Activated naive CD4-positive, alpha-beta T cell treated with anti-CD3 and anti-CD28 coated beads, Interleukin-2, amount 10 ng/mL, durations not matched to agents 7 days and 5 days (primary cell): Measurements from ENCODE around the gene PLEKHM2.

Experiments
- CTCF ChIA-PET: fragments of 350-600 bp; sonication (Branson Sonifier 250); formaldehyde crosslinking; loops from one replicate; lab custom pipeline; 2021; ENCODE audit warnings: antibody characterized with exemption; lab: Charles Lee
- DNase-seq: peaks from one replicate; pipeline ENCODE4 v3.0.0-alpha.2; 2020
- H3K27ac Mint-ChIP-seq: one replicate; pipeline ENCODE4 v1.8.0; 2021; ENCODE audit warnings: mild to moderate bottlenecking, moderate library complexity, mixed read lengths
- H3K27me3 Mint-ChIP-seq: one replicate; pipeline ENCODE4 v1.8.0; 2021; ENCODE audit warnings: mild to moderate bottlenecking, mixed read lengths
- H3K36me3 Mint-ChIP-seq: one replicate; pipeline ENCODE4 v1.8.0; 2021; ENCODE audit warnings: mixed read lengths
- H3K4me1 Mint-ChIP-seq: one replicate; pipeline ENCODE4 v1.8.0; 2021; ENCODE audit warnings: mixed read lengths
- H3K4me3 Mint-ChIP-seq: one replicate; pipeline ENCODE4 v1.8.0; 2021; ENCODE audit warnings: mild to moderate bottlenecking, moderate library complexity, mixed read lengths
- H3K9me3 Mint-ChIP-seq: one replicate; pipeline ENCODE4 v1.8.0; 2021; ENCODE audit warnings: mixed read lengths

PLEKHM2 gene

GRCh38 chr1:15730936-15731335, 46.8 kb downstream of the PLEKHM2 start:
- Mint-ChIP-seq H3K9me3 (no peaks in the 10 kb centered on the region), H3K27me3 (no peaks in the 10 kb centered on the region), H3K36me3 (peaks cover 21% of the 10 kb centered on the region), H3K27ac (no peak overlapping the region), H3K4me3 (no peak overlapping the region), H3K4me1 (no peaks in the 10 kb centered on the region)
- CTCF ChIA-PET: interaction anchor here (0.9 kb wide), 1 partner anchor 10 kb away, joined by 3 read pairs; no protein-coding TSS in a partner anchor
- DNase-seq: no peak

GRCh38 chr1:15731735-15732685, 47.9 kb downstream of the PLEKHM2 start:
- CTCF ChIA-PET: interaction anchor here (0.6 to 1.3 kb wide), 3 partner anchors 9 to 136 kb away, joined by 3 read pairs; no protein-coding TSS in a partner anchor
- Mint-ChIP-seq H3K9me3 (no peaks in the 10 kb centered on the region), H3K36me3 (peaks cover 16% of the 10 kb centered on the region), H3K4me1 (no peaks in the 10 kb centered on the region), H3K27me3 (no peaks in the 10 kb centered on the region), H3K27ac (no peak overlapping the region), H3K4me3 (no peak overlapping the region)
- no peak for DNase-seq

- CTCF ChIA-PET: interaction anchor here (1.3 kb wide), 1 partner anchor 136 kb away, joined by 3 read pairs; no protein-coding TSS in a partner anchor
These were observed 48.6 kb downstream of the PLEKHM2 start for GRCh38 chr1:15732686-15733081.

GRCh38 chr1:15733218-15733725, 49.2 kb downstream of the PLEKHM2 start:
- peaks cover 14% of the 10 kb centered on the region for H3K36me3 Mint-ChIP-seq
- no peak for DNase-seq
- no peaks in the 10 kb centered on the region for H3K27me3 Mint-ChIP-seq
- CTCF ChIA-PET: interaction anchor here (1.3 kb wide), 1 partner anchor 137 kb away, joined by 3 read pairs; no protein-coding TSS in a partner anchor
- H3K27ac Mint-ChIP-seq: no peak overlapping the region
- H3K4me1 Mint-ChIP-seq: no peaks in the 10 kb centered on the region
- H3K9me3 Mint-ChIP-seq: no peaks in the 10 kb centered on the region
- no peak overlapping the region for H3K4me3 Mint-ChIP-seq

More at GRCh38 chr1:15732686-15733081, 48.6 kb downstream of the PLEKHM2 start:
- no peaks in the 10 kb centered on the region for H3K27me3 Mint-ChIP-seq
- H3K36me3 Mint-ChIP-seq: peaks cover 14% of the 10 kb centered on the region
- no peak for DNase-seq
- no peak overlapping the region for H3K4me3 Mint-ChIP-seq
- no peaks in the 10 kb centered on the region for H3K9me3 Mint-ChIP-seq
- H3K4me1 Mint-ChIP-seq: no peaks in the 10 kb centered on the region
- no peak overlapping the region for H3K27ac Mint-ChIP-seq

GRCh38 chr1:15733726-15734226, 49.7 kb downstream of the PLEKHM2 start:
- peaks cover 13% of the 10 kb centered on the region for H3K36me3 Mint-ChIP-seq

GRCh38 chr1:15734296-15734695, 50.2 kb downstream of the PLEKHM2 start:
- no peaks in the 10 kb centered on the region for H3K4me1 Mint-ChIP-seq
- H3K36me3 Mint-ChIP-seq: peaks cover 10% of the 10 kb centered on the region
- H3K4me3 Mint-ChIP-seq: no peak overlapping the region
- CTCF ChIA-PET: no interaction called here
- DNase-seq: no peak
- no peaks in the 10 kb centered on the region for H3K27me3 Mint-ChIP-seq
- H3K9me3 Mint-ChIP-seq: no peaks in the 10 kb centered on the region
- no peak overlapping the region for H3K27ac Mint-ChIP-seq

More at GRCh38 chr1:15733726-15734226, 49.7 kb downstream of the PLEKHM2 start:
- Mint-ChIP-seq H3K4me1 (no peaks in the 10 kb centered on the region), H3K4me3 (no peak overlapping the region), H3K27me3 (no peaks in the 10 kb centered on the region), H3K9me3 (no peaks in the 10 kb centered on the region), H3K27ac (no peak overlapping the region)
- CTCF ChIA-PET: no interaction called here
- DNase-seq: no peak

- no peaks in the 10 kb centered on the region for H3K27me3 Mint-ChIP-seq
- H3K27ac Mint-ChIP-seq: no peak overlapping the region
- H3K4me3 Mint-ChIP-seq: no peak overlapping the region
- H3K9me3 Mint-ChIP-seq: no peaks in the 10 kb centered on the region
- no peak for DNase-seq
- H3K4me1 Mint-ChIP-seq: no peaks in the 10 kb centered on the region
- CTCF ChIA-PET: no interaction called here
- H3K36me3 Mint-ChIP-seq: peaks cover 6% of the 10 kb centered on the region
These were observed 50.8 kb downstream of the PLEKHM2 start for GRCh38 chr1:15734901-15735300.

- CTCF ChIA-PET: no interaction called here
- no peaks in the 10 kb centered on the region for H3K27me3 Mint-ChIP-seq
- DNase-seq: no peak
- no peaks in the 10 kb centered on the region for H3K4me1 Mint-ChIP-seq
- H3K27ac Mint-ChIP-seq: no peak overlapping the region
- H3K4me3 Mint-ChIP-seq: no peak overlapping the region
- H3K9me3 Mint-ChIP-seq: no peaks in the 10 kb centered on the region
- H3K36me3 Mint-ChIP-seq: peaks cover 6% of the 10 kb centered on the region
These were observed 51.4 kb downstream of the PLEKHM2 start for GRCh38 chr1:15735304-15736037.

GRCh38 chr1:15736038-15736891, 52.1 kb downstream of the PLEKHM2 start, which contains the start of gene SLC25A34:
Gene SLC25A34 (plus strand): TSS chr1:15736258. CDS start chr1:15736486, 228 bp downstream.
- CTCF ChIA-PET: no interaction called here
- peaks cover 3% of the 10 kb centered on the region for H3K4me1 Mint-ChIP-seq
- peaks cover 2% of the 10 kb centered on the region for H3K27me3 Mint-ChIP-seq
- no peak for DNase-seq
- H3K27ac Mint-ChIP-seq: no peak within 1 kb of the TSS
- no peaks in the 10 kb centered on the region for H3K9me3 Mint-ChIP-seq
- H3K4me3 Mint-ChIP-seq: no peak within 1 kb of the TSS
- H3K36me3 Mint-ChIP-seq: peaks cover 6% of the 10 kb centered on the region

GRCh38 chr1:15736892-15737261, 52.8 kb downstream of the PLEKHM2 start:
- H3K9me3 Mint-ChIP-seq: no peaks in the 10 kb centered on the region
- peaks cover 7% of the 10 kb centered on the region for H3K4me1 Mint-ChIP-seq
- no peak overlapping the region for H3K4me3 Mint-ChIP-seq
- CTCF ChIA-PET: interaction anchor here (5.7 kb wide), 1 partner anchor 142 kb away, joined by 60 read pairs; no protein-coding TSS in a partner anchor
- no peak overlapping the region for H3K27ac Mint-ChIP-seq
- DNase-seq: no peak
- H3K36me3 Mint-ChIP-seq: peaks cover 6% of the 10 kb centered on the region
- H3K27me3 Mint-ChIP-seq: peaks cover 6% of the 10 kb centered on the region

GRCh38 chr1:15737324-15738319, 53.5 kb downstream of the PLEKHM2 start:
- peaks cover 1% of the 10 kb centered on the region for H3K36me3 Mint-ChIP-seq
- no peak overlapping the region for H3K4me3 Mint-ChIP-seq
- H3K27me3 Mint-ChIP-seq: peaks cover 6% of the 10 kb centered on the region
- no peak overlapping the region for H3K27ac Mint-ChIP-seq
- no peak for DNase-seq
- H3K9me3 Mint-ChIP-seq: no peaks in the 10 kb centered on the region
- CTCF ChIA-PET: interaction anchor here (1.1 to 5.7 kb wide), 2 partner anchors 54 to 143 kb away, joined by 3 to 60 read pairs; no protein-coding TSS in a partner anchor
- peaks cover 7% of the 10 kb centered on the region for H3K4me1 Mint-ChIP-seq

GRCh38 chr1:15738416-15739113, 54.4 kb downstream of the PLEKHM2 start:
- H3K4me1 Mint-ChIP-seq: peaks cover 7% of the 10 kb centered on the region

More at GRCh38 chr1:15738416-15739113, 54.4 kb downstream of the PLEKHM2 start:
- Mint-ChIP-seq H3K27me3 (peaks cover 6% of the 10 kb centered on the region), H3K4me3 (no peak overlapping the region), H3K27ac (no peak overlapping the region), H3K9me3 (no peaks in the 10 kb centered on the region), H3K36me3 (no peaks in the 10 kb centered on the region)
- no peak for DNase-seq
- CTCF ChIA-PET: interaction anchor here (5.7 kb wide), 1 partner anchor 144 kb away, joined by 60 read pairs; no protein-coding TSS in a partner anchor
